H1 (cell line): ENCODE results near the gene SMARCD2. TPM values are rescaled to one million over a fixed set of nuclear protein-coding genes. Genes with fewer than 3 reads are reported as not detected.

Experiments used
- CTCF ChIA-PET: fragments of 300-600 bp; sonication (Branson Sonifier 250); formaldehyde crosslinking; loops from one replicate; lab custom pipeline; 2021; ENCODE audit not compliant: partially characterized antibody; lab: Charles Lee
- POLR2A ChIA-PET: fragments of 300-600 bp; sonication (Branson Sonifier 250); formaldehyde crosslinking; loops from one replicate; lab custom pipeline; 2021; ENCODE audit warnings: inconsistent platforms; ENCODE audit not compliant: partially characterized antibody; lab: Charles Lee
- DNase-seq, 2 experiments: peaks; one replicate each; pipeline versions ENCODE4 v3.0.0 to v3.0.0-alpha.2; 2010 to 2022; ENCODE audit warnings: low spot score in 2 of 2, low read depth in 1 of 2, mixed read lengths in 1 of 2
- FAIRE-seq: peaks from 2 replicates; lab custom pipeline; 2011; peaks lifted over from hg19 to GRCh38; lab: Jason Lieb, UNC
- H2AFZ ChIP-seq: 2 replicates; pipeline ENCODE4 v1.8.1; 2012; ENCODE audit warnings: low read length, inconsistent platforms
- H2AK5ac ChIP-seq: 2 replicates; pipeline ENCODE4 v1.6.1; 2013; ENCODE audit warnings: low read depth, low read length
- H2BK120ac ChIP-seq: replicated peaks from 2 replicates; pipeline ENCODE3; 2013; ENCODE audit warnings: low read depth, low read length, inconsistent platforms
- H2BK12ac ChIP-seq: 2 replicates; pipeline ENCODE4 v1.6.1; 2013; ENCODE audit warnings: low read depth, low read length
- H2BK15ac ChIP-seq: 2 replicates; pipeline ENCODE4 v1.6.1; 2013; ENCODE audit warnings: low read length
- H2BK20ac ChIP-seq: 2 replicates; pipeline ENCODE4 v1.6.1; 2013; ENCODE audit warnings: low read length
- H2BK5ac ChIP-seq: 2 replicates; pipeline ENCODE4 v1.6.1; 2013; ENCODE audit warnings: low read depth, low read length
- H3K14ac ChIP-seq: 2 replicates; pipeline ENCODE4 v1.6.1; 2013; ENCODE audit warnings: inconsistent platforms; ENCODE audit not compliant: insufficient read length
- H3K18ac ChIP-seq: 2 replicates; pipeline ENCODE4 v1.6.1; 2013; ENCODE audit warnings: low read length; ENCODE audit errors: extremely low read depth
- H3K23ac ChIP-seq: 2 replicates; pipeline ENCODE4 v1.6.1; 2013; ENCODE audit warnings: inconsistent platforms; ENCODE audit not compliant: insufficient read length
- H3K23me2 ChIP-seq: 2 replicates; pipeline ENCODE4 v1.6.1; 2013; ENCODE audit warnings: low read depth, low read length
- H3K27ac ChIP-seq: 2 replicates; pipeline ENCODE4 v1.6.1; 2011; ENCODE audit warnings: low read depth, low read length, inconsistent platforms
- H3K27me3 ChIP-seq, 4 experiments: replicated peaks in 1 of 4; 1 replicate in 1 of 4; 2 replicates in 3 of 4; pipeline versions ENCODE4 v1.6.1 to v1.8.1; 2011 to 2013; ENCODE audit warnings: low read length in 3 of 4, mild to moderate bottlenecking in 3 of 4, inconsistent platforms in 2 of 4, mixed read lengths in 2 of 4, moderate library complexity in 1 of 4; ENCODE audit not compliant: control insufficient read depth in 3 of 4, insufficient read depth in 3 of 4; ENCODE audit errors: extremely low read depth in 1 of 4
- H3K36me3 ChIP-seq, 4 experiments: 2 replicates each; pipeline versions ENCODE4 v1.6.1 to v1.8.1; 2011 to 2013; ENCODE audit warnings: mild to moderate bottlenecking in 4 of 4, low read length in 3 of 4, moderate library complexity in 2 of 4, control low read depth in 1 of 4, inconsistent platforms in 1 of 4; ENCODE audit not compliant: insufficient read depth in 4 of 4, control insufficient read depth in 2 of 4
- H3K4ac ChIP-seq: replicated peaks from 2 replicates; pipeline ENCODE3; 2013; ENCODE audit warnings: low read length, low read depth, mixed read lengths, inconsistent platforms; ENCODE audit not compliant: insufficient read length
- H3K4me1 ChIP-seq, 4 experiments: replicated peaks in 1 of 4; 1 replicate in 1 of 4; 2 replicates in 3 of 4; pipeline versions ENCODE4 v1.6.1 to v1.8.1; 2011 to 2013; ENCODE audit warnings: low read length in 3 of 4, inconsistent platforms in 2 of 4, mixed read lengths in 1 of 4; ENCODE audit not compliant: insufficient read depth in 4 of 4, control insufficient read depth in 3 of 4
- H3K4me2 ChIP-seq, 2 experiments: 2 replicates each; pipeline versions ENCODE4 v1.6.1 to v1.8.1; 2011 to 2013; ENCODE audit warnings: low read depth in 2 of 2, low read length in 2 of 2, control low read depth in 1 of 2, inconsistent platforms in 1 of 2, mild to moderate bottlenecking in 1 of 2; ENCODE audit not compliant: insufficient read depth in 1 of 2
- H3K4me3 ChIP-seq, 4 experiments: fragments of 200-600, 300-600 bp in 1 of 4; sonication (generic), shearing (Covaris generic), sonication (Bioruptor Twin) in 1 of 4; 2 replicates each; pipeline versions ENCODE4 v1.5.1 to v1.8.1; 2011 to 2016; ENCODE audit warnings: low read length in 4 of 4, low read depth in 3 of 4, control low read depth in 2 of 4, inconsistent platforms in 2 of 4, mild to moderate bottlenecking in 2 of 4, mixed read lengths in 1 of 4, moderate library complexity in 1 of 4; ENCODE audit not compliant: insufficient read depth in 2 of 4; ENCODE audit errors: extremely low read depth in 1 of 4
- H3K56ac ChIP-seq: replicated peaks from 2 replicates; pipeline ENCODE3; 2013; ENCODE audit warnings: low read depth, mild to moderate bottlenecking, mixed read lengths, low read length, inconsistent platforms; ENCODE audit not compliant: insufficient read length
- H3K79me1 ChIP-seq: 2 replicates; pipeline ENCODE4 v1.6.1; 2013; ENCODE audit warnings: low read depth, low read length, control low read depth
- H3K79me2 ChIP-seq, 2 experiments: 2 replicates each; pipeline versions ENCODE4 v1.6.1 to v1.8.1; 2012 to 2013; ENCODE audit warnings: low read length in 2 of 2, mild to moderate bottlenecking in 2 of 2, inconsistent platforms in 1 of 2; ENCODE audit not compliant: insufficient read depth in 2 of 2, control insufficient read depth in 1 of 2
- H3K9ac ChIP-seq, 4 experiments: replicated peaks in 1 of 4; 1 replicate in 1 of 4; 2 replicates in 3 of 4; pipeline versions ENCODE4 v1.6.1 to v1.8.1; 2011 to 2013; ENCODE audit warnings: low read depth in 3 of 4, low read length in 3 of 4, control low read depth in 2 of 4, mild to moderate bottlenecking in 2 of 4, moderate library complexity in 2 of 4, inconsistent platforms in 1 of 4; ENCODE audit errors: extremely low read depth in 1 of 4
- H3K9me3 ChIP-seq, 2 experiments: 2 replicates each; pipeline versions ENCODE4 v1.6.1 to v1.8.1; 2012 to 2013; ENCODE audit warnings: mild to moderate bottlenecking in 2 of 2, moderate library complexity in 2 of 2, control low read depth in 1 of 2, inconsistent platforms in 1 of 2, low read depth in 1 of 2, low read length in 1 of 2, mixed read lengths in 1 of 2; ENCODE audit not compliant: insufficient read depth in 2 of 2
- H4K20me1 ChIP-seq, 2 experiments: replicated peaks in 1 of 2; 2 replicates each; pipeline versions ENCODE3 to v1.8.1; 2011 to 2013; ENCODE audit warnings: inconsistent platforms in 2 of 2, low read length in 2 of 2, mild to moderate bottlenecking in 1 of 2; ENCODE audit not compliant: insufficient read depth in 2 of 2, control insufficient read depth in 1 of 2
- H4K5ac ChIP-seq: 2 replicates; pipeline ENCODE4 v1.6.1; 2013; ENCODE audit warnings: low read length, low read depth, mixed read lengths, inconsistent platforms; ENCODE audit not compliant: insufficient read length
- H4K8ac ChIP-seq: 2 replicates; pipeline ENCODE4 v1.8.0; 2013; ENCODE audit warnings: mild to moderate bottlenecking, moderate library complexity, low read length, inconsistent platforms; ENCODE audit not compliant: insufficient read depth; ENCODE audit errors: extremely low read depth
- H4K91ac ChIP-seq: replicated peaks from 2 replicates; pipeline ENCODE3; 2013; ENCODE audit warnings: low read length, mixed read lengths, inconsistent platforms; ENCODE audit not compliant: insufficient read length
- CREB1 ChIP-seq: IDR thresholded peaks from 2 replicates; pipeline ENCODE4 v1.6.1; 2012; ENCODE audit warnings: inconsistent platforms
- EGR1 ChIP-seq: IDR thresholded peaks from 2 replicates; pipeline ENCODE4 v1.6.1; 2011; ENCODE audit warnings: low read depth, low read length, borderline replicate concordance
- SP4 ChIP-seq: IDR thresholded peaks from 2 replicates; pipeline ENCODE4 v1.6.1; 2012; ENCODE audit warnings: low read length, inconsistent platforms
- WGBS, 2 experiments: shearing (Covaris generic) in 1 of 2; methylation state at CpG; one replicate each; pipeline versions ENCODE4 v1.1.6 to v1.1.7; 2013 to 2015; ENCODE audit warnings: low lambda C conversion rate in 2 of 2, mixed read lengths in 2 of 2, inconsistent platforms in 1 of 2, low coverage in 1 of 2, missing lambda C conversion rate in 1 of 2; ENCODE audit not compliant: insufficient replicate concordance in 2 of 2, insufficient coverage in 1 of 2, insufficient read length in 1 of 2; ENCODE audit errors: extremely low coverage in 1 of 2, missing lambda C conversion rate in 1 of 2; 5-methylcytosine and 5-hydroxymethylcytosine counted together
- polyA plus RNA-seq, 7 experiments: library from polyadenylated mRNA; depleted of rRNA in 3 of 7; stranded (reverse) in 5 of 7; unstranded in 2 of 7; fragments of >200 nt in 5 of 7; fragments of 200-250 nt in 2 of 7; gene quantifications; 1 replicate in 5 of 7; 2 replicates in 1 of 7; 4 replicates in 1 of 7; pipeline versions ENCODE4 v1.2.1 to v1.2.3, GENCODE V29; 2011 to 2013; ENCODE audit warnings: missing spikeins in 2 of 7, mixed read lengths in 2 of 7
- total RNA-seq: library from RNA; stranded (reverse); fragmentation: NEBNext Ultra II Directional; extraction: Animal tissue kit (Norgen Biotek cat#: 25700); gene quantifications from 2 replicates; pipeline ENCODE4 v1.2.1, GENCODE V29; 2021

SMARCD2 gene
- total and polyA plus RNA-seq, 2 of the 8 experiments (the other 6 are each of a cell fraction or from before 2014, with no cell fraction given), result 90.0 to 92.2 TPM

GRCh38 chr17:63832014-63832413, 10.5 kb downstream of the SMARCD2 start:
- ChIA-PET CTCF (interaction anchor here (1.0 to 5.2 kb wide), 5 partner anchors 9 to 35 kb away, joined by 3 to 61 read pairs (median 5); no protein-coding TSS in a partner anchor), POLR2A (interaction anchor here (0.9 to 32.3 kb wide), 8 partner anchors 0 to 90 kb away, joined by 3 to 593 read pairs (median 8); partner anchors contain the start of genes CCDC47, DDX42, FTSJ3 and PSMC5)
- Histone ChIP-seq H3K9ac (no peak overlapping the region), H3K4ac (no peak overlapping the region), H3K56ac (no peak overlapping the region), H2AFZ (no peak overlapping the region), H3K23me2 (peaks cover 4% of the 10 kb centered on the region; the same call in 1 of the 2 replicates), H3K27ac (no peak overlapping the region), H4K91ac (no peak overlapping the region), H2BK15ac (no peak overlapping the region), H3K4me1 (peaks cover 0 to 3% (median 0%) of the 10 kb centered on the region in 4 experiments; a peak in 1 of 7 replicates), H2AK5ac (no peak overlapping the region), H3K79me2 (peaks cover 0 to 25% of the 10 kb centered on the region in 2 experiments; a peak in 3 of 4 replicates), H3K18ac (no peak overlapping the region), H3K79me1 (peaks cover 9% of the 10 kb centered on the region; the same call in 1 of the 2 replicates), H4K5ac (no peak overlapping the region), H3K9me3 (no peaks in the 10 kb centered on the region), H3K4me3 (no peak overlapping the region), H4K8ac (no peak overlapping the region), H2BK20ac (no peak overlapping the region), H2BK12ac (no peak overlapping the region), H2BK5ac (no peak overlapping the region), H3K14ac (no peak overlapping the region), H2BK120ac (no peak overlapping the region), H4K20me1 (peaks cover 3 to 25% of the 10 kb centered on the region in 2 experiments), H3K27me3 (no peaks in the 10 kb centered on the region), H3K36me3 (peaks cover 42 to 65% (median 60%) of the 10 kb centered on the region in 4 experiments), H3K23ac (no peak overlapping the region), H3K4me2 (no peak overlapping the region)
- 84% methylated on average over 5 of the region's 5 CpGs; no CpG with 5 or more reads in 1 of the 2 experiments for WGBS, 2 experiments
- no peak for FAIRE-seq
- no peak for DNase-seq
- TF ChIP-seq EGR1 (no peak), CREB1 (no peak), SP4 (no peak)
